ENCODE measurements around the gene MST1. TPM values are rescaled to one million over a fixed set of nuclear protein-coding genes. Genes with fewer than 3 reads are reported as not detected.

MST1 gene
- total RNA-seq, 1 experiment from 2014 or later = 0.10 TPM

DNA sequence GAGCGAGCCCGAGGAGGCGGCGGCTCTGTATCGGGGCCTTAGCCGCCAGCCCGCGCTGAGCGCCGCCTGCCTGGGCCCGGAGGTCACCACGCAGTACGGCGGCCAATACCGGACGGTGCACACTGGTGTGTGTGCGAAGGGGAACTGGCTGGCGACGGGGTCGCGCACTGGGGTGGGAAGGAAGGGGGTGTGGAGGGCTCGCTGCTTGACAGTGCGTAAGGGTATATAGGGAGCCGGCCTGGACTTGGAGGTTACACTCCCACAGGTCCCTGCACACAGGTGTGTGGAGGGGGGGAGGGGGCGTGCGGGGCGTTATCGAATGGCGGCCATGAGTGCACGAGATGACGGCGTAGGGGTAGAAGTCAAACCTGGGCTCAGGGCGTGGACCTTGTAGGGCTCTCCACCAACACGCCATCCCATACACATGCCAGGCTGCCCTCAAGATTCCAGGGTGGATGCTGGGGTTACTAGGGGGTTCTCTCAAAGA lies 14.7 kb downstream of the MST1 start:
- no peak for DNase-seq (ENCODE audit: low spot score)

DNA sequence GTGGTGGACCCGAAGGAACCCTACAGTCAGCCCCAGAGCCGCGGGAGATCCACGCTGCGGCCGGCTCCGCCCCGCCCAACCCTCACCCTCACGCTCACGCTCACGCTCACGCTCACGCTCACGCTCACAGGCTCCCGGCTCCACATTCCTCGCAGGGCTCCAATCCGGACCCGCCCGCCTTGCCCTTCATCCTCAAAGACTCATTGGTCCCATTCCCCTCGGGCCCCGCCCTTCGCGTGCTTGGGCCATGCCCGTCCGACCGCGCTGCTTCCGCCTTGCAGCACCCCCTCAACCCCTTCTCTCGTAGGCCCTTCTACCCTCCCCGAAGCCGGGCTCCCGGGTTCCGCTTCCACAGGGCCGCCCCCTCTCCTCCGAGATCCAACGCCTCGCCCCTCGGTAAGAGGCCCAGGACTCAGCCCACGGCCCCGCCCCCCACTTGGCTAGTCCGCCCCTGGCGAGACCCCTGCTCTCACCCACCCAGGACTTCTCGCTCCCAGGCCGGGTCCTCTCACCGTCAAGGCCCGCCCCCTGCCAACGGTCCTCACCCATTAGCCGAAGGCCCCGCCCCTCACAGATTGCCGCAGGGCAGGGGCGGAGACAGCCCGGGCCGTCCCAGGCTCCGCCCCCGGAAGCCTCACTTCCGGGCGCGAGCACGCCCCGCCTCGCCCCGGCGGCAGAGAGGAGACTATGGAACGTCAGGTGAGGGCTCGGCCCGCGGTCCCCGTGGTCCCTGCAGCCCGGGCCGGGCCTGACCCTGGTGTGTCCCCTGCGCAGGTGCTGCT lies 15.4 kb downstream of the MST1 start, which contains the start of gene APEH:
APEH (plus strand) TSS at position 637 of the 782 bp plus-strand sequence; CDS start at position 688, 51 bp downstream.
- peak; percentile 95 for DNase-seq (ENCODE audit: low spot score)

DNA sequence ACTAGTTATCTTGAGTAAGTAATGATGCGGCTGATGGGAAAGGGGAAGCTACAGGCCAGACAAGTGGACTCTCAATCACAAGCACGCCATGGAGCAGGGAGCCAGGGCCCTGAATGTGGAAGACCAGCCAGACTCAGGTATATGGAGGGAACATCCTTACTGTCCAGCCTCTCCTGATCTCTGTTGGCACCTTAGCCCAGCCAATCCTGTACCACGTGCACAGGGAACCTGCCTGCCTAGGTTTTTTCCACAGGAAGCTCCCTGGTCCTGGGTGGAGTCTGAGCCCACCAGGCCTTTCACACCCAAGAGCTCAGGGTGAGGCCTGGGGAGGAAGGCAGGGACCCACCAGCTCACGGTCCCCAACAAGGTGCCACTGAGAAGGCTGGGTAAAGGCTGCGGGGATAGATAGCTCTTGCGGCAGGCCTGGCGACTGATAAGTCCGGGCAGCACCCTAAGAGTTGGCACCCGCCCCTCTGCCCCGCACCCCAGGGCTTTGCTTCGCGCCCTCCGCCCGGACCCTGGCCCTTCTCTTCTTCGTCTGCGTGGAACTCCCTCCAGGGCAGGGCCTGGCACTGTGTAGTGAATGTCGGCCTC lies 16.1 kb downstream of the MST1 start:
- DNase-seq (ENCODE audit: low spot score) = peak; percentile 10

DNA sequence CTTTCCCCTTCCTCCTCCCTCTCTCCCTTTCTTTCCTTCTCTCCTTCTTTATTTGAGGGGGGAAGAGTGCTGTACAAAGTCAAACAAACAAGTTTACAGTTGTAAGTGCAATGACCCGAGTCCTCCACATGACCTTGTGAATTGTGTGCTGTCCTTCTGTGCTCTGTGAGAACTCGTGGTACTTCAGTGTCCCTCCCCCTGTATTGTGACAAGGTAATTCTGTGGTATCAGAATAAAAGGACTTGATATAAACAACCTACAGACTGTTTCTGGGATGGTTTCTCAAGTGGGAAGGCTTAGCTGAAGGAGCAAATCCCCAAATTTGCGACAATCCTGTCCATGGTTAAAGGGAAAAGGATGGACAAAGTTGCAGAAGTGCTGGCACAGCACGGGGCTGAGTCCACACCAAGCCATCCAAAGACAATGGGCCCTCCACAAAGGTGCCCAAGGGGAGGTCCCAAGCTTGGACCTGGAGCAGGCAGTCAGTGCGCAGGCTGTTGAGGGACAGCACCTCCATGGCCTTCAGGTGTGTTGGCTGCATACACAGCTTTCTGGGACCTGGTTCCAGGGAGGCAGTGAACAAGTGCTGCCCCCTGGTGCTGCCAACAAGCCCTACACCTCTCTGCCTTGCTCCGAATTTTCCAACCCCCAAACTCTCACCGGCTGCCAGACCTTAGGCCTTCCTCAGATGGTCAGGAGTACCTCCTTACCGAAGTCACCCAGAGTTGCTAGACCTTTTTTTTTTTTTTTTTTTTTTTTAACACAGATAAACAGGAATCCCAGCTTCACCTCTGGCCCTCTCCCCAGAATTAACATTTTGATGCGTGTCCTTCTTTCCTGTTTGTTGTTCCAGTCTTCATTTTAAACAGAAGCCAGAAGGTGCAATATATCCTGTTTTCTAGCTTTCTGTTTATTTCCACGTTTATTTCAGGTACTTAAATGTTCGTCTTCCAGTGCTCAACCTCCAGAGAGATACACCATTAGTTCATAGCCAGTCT lies 17.7 kb downstream of the MST1 start:
- DNase-seq (ENCODE audit: low spot score) = peak; percentile 46

DNA sequence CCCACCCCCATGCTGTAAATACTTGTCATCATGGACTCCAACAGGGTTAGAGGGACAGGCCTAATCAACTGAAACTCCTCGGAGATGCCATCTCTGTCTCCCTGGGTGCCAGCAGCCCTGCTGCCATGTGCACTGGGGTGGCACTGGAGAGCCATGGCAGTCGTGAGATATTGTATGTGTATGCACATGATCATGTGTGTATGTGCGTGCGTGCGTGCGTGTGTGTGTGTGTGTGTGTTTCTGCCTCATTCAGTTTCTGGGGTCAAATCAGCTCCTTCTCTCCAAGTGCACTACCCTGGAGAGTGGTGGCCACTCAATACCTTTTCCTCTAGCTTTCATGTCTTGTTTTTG lies 18.4 kb downstream of the MST1 start:
- DNase-seq (ENCODE audit: low spot score) = no peak

DNA sequence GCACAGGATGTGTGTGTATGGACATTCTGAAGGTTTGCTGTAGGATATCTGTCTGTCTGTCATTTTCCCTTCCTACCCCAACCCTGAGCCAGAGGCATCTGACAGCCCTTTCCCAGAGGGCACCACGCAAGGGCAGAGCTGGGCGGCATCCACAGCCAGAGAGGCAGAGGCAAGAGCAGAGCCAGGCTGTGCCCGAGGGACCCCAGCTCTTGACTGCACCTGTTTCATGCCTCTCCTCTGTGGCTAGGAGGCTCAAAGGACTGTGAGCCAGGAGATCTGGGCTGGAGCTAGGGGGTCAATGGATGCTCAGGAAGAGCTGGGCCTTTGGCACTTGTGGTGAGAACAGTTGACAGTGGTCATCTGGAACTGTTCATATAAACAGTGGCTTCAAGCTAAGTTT lies 19.9 kb downstream of the MST1 start:
- no peak for DNase-seq (ENCODE audit: low spot score)

DNA sequence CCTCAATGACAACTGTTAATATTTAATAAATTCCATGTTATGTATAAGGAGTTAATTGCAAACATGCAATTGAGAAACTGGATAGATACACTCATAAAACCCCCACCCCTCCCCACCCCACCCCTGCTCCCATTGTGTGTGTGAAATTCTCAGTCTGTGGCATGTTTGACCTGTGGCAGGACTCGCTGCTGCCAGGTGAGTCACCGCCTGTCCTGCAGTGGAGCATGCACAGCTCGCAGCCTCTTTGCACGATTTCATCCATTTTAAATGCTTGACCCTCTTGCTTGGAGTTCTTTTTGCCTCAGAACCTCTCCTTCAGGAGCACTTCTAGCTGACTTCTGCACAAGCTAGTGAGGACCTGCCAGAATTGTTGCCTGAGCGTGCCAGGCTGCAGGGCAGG lies 20.4 kb downstream of the MST1 start:
- no peak for DNase-seq (ENCODE audit: low spot score)

DNA sequence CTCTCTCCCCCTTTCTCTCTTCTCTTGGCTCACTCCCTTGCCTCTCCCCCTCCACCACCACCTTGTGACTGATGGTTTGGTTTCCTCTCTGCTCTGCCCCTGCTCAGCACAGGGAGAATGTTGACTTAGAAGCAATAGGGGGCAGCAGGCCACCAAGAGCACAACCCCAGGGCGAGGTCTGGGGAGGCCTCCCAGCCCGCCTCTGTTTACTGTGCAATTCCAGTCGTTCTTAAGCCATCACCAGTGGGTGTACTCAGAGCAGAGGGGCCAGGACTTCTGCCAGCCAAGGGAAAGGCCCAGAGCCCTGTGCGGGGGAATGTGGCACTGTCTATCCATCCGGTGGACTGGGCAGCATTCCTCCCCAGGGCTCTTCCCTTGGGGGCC lies 20.9 kb downstream of the MST1 start:
- DNase-seq (ENCODE audit: low spot score) = no peak

DNA sequence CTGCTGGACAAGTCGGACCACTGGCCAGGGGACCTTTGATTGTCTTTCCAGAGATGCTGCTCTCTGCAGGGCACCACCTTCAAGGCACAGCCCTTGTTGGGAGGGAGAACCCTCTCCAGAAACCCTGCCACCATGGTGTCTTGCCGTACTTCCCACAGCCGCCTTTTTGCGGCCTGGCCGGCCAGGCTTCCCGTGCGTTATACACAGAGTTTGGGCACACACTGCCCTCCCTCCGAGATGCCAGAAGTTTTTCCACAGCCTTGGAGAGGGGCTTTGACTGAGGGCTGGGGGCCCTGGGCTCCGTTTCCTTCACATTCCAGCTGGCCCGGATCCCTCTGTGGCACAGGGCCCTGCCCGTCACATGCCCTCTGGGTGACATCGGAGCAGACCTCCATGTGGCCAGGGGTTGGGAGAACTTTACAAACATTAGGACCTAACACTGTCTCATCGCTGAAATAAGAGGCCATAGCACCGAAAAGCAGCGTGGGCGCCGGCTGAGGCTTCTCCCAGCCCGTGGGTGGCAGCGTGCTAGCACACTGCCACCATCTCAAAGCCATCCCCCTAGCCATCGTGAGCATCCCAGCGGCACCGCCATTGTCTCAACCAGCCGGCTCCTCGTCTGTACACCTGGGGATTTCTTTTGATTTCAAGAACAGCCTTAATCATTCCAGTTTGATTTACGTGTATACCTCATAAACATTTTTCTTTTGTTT lies 21.4 kb downstream of the MST1 start:
- no peak for DNase-seq (ENCODE audit: low spot score)

DNA sequence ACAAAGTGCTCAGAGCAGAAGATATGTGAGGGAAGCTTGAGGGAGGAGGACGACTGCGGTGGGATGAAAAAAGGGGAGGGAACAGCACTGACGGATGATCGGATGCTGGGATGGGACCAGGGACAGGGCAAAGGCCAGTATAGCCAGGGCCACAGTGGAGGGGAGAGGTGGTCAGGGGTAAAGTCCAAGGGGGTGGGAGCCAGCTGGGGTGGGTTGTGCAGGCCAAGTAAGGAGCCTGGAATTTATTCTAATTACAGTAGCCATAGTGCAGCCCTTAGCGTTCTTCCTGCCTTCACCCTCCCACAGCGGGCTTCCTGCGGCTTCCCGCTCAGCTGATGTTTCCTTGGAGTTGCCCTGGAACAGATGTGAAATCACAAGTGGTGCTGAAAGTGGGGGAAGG lies 22.7 kb downstream of the MST1 start:
- DNase-seq (ENCODE audit: low spot score) = no peak

DNA sequence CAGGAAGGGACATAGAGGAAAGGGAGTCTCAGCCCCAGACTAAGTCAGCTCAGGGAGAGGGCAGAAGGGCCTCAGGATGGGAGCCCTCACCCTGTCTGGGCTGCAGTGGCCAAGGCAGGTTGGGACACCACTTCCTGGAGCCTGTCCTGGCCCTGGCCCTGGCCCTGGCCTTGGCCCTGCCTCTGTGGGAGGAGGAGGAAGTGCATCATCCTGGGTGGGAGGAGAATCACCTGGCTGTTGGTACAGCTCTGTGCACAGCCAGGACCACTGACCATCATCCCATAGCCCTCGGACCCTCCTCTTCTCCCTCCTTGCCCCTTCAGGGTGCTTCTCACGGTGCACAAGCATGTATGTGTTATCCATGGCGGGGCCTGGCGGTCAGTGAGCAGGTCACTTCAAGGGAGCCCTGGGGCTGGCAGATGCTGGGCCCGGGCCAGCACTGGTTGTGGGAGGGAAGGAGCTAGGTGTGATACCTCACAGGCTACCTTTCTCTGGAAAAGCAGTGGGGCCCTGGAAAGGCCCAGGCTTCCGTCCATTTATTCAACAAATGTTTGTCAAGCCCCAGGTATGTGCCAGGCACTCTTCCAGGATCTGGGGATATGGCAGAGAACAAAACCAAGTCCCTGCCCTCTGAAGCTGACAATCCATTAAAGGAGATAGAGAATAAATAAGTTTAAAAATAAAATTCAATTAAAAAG lies 23.3 kb downstream of the MST1 start:
- no peak for DNase-seq (ENCODE audit: low spot score)

DNA sequence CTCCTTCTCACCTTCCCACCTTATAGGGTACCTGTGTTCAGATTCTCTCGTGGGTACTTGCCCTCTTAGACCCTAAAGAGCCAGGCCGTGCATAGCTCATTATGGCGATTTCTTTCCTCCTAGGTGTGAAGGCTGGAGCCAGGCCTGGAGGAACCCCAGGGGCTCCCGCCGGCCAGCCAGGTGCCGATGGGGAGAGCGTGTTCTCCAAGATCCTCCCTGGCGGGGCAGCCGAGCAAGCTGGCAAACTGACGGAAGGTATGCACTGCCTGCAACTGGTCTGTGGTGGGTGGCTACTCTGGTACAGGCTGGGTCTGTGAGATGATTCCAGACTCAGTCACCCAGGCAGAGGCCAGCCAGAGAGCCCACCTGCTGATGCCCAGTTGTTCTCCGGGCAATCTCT lies 25.0 kb downstream of the MST1 start:
- DNase-seq (ENCODE audit: low spot score) = no peak

DNA sequence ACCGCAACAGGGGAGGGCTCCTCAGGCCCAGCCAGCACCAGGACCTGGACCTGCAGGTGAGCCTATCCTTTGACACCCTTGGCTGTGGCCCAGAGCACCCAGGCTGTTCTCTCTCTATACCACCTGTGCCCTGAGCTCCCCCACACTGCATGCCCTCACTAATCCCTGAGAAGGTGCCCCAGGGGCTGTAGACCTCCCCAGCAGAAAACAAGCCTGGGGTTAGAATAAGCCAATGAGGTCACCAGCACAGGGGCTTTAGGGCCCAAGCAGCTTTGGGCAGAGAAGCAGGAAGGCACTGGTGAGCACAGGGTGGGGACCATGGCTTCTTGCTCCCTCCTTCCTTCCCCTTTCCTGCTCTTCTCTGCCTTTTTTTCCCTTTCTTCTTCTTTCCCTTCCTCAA lies 25.4 kb downstream of the MST1 start:
- no peak for DNase-seq (ENCODE audit: low spot score)

DNA sequence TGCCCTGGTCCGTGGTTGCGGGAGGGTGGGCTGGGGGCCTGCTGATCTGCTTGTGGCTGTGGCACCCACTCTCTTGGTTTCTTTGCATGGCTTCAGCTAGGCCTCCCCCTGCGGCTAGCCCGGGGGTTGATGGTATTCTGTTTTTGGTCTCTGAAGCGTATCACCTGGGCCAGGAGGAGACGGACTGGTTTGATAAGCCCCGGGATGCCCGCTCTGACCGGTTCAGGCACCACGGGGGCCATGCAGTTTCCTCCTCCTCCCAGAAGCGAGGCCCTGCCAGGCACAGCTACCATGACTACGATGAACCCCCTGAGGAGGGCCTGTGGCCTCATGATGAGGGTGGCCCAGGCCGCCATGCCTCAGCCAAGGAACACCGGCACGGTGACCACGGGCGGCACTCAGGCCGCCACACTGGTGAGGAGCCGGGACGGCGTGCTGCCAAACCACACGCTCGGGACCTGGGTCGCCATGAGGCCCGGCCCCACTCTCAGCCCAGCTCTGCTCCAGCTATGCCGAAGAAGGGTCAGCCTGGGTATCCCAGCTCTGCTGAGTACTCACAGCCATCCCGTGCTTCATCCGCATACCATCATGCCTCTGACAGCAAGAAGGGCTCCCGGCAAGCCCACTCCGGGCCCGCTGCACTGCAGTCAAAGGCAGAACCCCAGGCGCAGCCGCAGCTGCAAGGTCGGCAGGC lies 26.4 kb downstream of the MST1 start:
- DNase-seq (ENCODE audit: low spot score) = no peak

DNA sequence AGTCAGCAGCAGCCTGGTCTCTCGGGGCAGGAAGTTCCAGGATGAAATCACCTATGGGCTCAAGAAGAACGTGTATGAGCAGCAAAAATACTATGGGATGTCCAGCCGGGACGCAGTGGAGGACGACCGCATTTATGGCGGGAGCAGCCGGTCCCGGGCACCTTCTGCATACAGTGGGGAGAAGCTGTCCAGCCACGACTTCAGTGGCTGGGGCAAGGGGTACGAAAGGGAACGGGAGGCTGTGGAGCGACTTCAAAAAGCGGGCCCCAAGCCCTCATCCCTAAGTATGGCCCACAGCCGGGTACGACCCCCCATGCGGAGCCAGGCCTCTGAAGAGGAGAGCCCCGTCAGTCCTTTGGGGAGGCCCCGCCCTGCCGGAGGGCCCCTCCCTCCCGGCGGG lies 27.3 kb downstream of the MST1 start:
- DNase-seq (ENCODE audit: low spot score) = no peak

DNA sequence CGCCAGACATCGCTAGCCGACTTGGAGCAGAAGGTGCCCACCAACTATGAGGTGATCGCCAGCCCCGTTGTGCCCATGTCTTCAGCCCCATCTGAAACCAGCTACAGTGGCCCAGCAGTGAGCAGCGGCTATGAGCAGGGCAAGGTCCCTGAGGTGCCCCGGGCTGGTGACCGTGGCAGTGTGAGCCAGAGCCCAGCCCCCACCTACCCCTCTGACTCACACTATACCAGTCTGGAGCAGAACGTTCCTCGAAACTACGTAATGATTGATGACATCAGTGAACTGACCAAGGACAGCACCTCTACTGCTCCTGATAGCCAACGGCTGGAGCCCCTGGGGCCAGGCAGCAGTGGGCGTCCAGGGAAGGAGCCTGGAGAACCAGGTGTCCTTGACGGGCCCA lies 28.0 kb downstream of the MST1 start:
- DNase-seq (ENCODE audit: low spot score) = peak; percentile 14

DNA sequence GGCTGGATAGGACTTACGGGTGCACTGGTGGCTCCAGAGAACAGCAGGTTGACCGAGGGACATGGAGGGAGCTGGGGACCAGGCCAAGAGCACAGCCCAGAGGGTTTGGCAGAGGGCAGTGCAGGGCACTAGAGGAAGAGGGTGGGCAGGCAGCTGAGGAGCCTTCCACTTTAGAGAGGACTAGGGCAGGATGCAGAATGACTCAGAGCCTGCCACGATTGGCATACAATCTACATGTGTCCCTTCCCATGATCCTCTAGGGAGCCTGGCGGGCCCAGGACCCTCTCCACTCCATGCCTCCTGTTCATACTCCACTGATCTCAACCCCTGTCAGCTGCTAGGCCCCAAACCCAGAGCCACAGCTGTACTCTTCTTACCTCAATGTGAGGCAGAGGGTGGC lies 29.5 kb downstream of the MST1 start:
- no peak for DNase-seq (ENCODE audit: low spot score)

DNA sequence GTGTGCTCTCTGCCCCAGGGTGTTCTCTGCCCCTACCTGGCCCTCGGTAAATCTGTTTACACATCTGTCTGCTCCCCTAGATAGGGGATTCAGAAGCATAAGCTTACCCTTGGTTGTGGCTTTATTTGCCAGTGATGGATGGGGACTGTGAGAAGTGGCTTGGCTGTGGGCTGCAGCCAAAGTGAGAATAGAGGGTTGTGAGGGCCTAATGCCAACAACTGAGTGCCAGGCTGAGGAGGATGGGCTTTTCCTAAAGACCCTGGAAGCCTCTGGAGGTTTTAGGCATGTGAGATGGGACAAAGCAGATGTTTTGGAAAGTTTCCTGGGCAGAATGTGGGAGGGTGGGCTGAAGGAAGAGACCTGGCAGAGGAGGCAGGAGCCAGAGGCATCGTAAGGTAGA lies 30.6 kb downstream of the MST1 start:
- DNase-seq (ENCODE audit: low spot score) = no peak

DNA sequence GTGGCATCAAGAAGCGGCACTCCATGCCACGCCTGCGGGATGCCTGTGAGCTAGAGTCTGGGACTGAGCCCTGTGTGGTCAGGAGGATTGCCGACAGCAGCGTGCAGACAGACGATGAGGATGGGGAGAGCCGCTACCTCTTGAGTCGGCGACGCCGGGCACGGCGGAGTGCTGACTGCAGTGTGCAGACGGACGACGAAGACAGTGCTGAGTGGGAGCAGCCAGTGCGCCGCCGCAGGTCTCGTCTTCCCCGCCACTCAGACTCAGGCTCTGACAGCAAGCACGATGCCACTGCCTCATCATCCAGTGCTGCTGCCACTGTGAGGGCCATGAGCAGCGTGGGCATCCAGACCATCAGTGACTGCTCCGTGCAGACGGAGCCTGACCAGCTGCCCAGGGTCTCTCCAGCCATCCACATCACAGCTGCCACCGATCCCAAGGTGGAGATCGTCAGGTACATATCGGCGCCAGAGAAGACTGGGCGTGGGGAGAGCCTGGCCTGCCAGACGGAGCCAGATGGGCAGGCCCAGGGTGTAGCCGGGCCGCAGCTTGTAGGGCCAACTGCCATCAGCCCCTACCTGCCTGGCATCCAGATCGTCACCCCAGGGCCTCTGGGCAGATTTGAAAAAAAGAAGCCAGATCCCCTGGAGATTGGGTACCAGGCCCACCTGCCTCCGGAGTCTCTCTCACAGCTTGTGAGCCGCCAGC lies 31.9 kb downstream of the MST1 start:
- DNase-seq (ENCODE audit: low spot score) = no peak
